Ureter (tissue), 1 donor: ENCODE measurements around the gene METTL25B. TPM values are rescaled to one million over a fixed set of nuclear protein-coding genes. Genes with fewer than 3 reads are reported as not detected.

Experiments
- DNase-seq: peaks from one replicate; pipeline ENCODE4 v3.0.0-alpha.2; 2020; ENCODE audit warnings: low spot score
- total RNA-seq: library from RNA; stranded (reverse); gene quantifications from one replicate; pipeline ENCODE4 v1.2.4, GENCODE V29; 2023
- donor health status: DM: yes; HTN: yes; CAD: no.

METTL25B gene
- total RNA-seq, 1 donor from 2014 or later = 49.5 TPM

- DNase-seq = no peak
These were observed 1.6 kb upstream of the METTL25B start for GRCh38 chr1:156726549-156727226.

DNA sequence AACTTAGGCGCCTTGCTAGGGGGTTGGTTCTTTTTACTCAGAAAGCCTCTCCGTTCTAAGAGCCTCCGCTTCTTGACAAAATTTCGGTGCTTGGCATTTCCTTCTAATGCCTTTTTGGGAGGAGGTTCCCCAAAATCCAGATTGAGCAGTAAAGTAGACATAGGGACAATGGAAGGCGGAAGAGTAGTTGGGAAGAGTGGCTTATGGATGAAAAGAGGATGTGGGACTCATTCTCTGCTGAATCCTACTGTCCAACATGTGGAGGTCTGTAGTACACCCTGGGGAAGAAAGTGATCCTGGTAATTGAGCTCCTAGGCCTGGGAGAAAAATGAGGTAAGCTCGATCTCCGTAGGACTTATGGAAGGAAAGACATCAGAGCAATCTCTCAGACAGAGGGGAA is 777 bp upstream of the METTL25B start:
- DNase-seq = no peak

DNA sequence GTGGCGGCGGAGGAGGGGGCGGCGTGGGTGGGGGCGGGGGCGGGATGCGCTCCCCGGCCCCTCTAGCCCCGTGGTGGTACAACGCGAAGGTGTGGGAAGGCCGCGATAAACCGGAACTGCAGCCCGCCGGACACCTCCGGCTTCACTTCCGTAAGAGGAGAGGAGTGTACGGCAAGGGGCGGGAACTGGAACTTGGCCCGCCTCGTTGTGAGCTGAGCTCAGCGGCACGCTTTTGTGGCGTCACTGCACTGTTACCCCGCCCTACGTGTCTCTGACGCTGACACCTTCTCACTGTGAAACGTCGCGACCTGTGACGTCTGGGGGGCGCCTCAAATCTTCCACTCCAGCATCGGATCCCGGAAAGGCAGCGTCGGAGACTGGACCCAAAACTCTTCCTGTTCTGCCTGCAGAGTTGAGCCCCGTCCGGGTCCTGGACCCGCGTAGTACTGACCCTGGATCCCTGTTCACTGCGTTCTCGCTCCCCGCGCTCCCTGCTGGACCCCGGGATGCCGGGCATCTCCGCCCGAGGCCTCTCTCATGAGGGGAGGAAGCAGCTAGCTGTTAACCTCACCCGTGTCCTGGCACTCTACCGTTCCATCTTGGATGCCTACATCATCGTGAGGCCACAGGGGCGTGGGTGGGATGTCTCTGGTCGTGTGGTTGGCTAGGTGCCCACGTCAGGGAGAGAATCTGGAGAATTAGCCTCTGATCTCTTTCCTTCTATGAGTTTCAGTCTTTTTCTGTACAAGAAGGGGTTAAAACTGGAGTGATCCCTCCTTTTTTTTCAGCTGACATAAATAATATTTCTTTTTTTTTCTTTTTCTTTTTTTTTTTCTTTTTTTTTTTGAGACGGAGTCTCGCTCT is 562 bp downstream of the METTL25B start, which contains the start of gene ISG20L2:
ISG20L2 (minus strand) TSS at position 168 of the 864 bp plus-strand sequence. CDS start 1,114 bp downstream, outside the sequence.
- DNase-seq = peak; percentile 97

DNA sequence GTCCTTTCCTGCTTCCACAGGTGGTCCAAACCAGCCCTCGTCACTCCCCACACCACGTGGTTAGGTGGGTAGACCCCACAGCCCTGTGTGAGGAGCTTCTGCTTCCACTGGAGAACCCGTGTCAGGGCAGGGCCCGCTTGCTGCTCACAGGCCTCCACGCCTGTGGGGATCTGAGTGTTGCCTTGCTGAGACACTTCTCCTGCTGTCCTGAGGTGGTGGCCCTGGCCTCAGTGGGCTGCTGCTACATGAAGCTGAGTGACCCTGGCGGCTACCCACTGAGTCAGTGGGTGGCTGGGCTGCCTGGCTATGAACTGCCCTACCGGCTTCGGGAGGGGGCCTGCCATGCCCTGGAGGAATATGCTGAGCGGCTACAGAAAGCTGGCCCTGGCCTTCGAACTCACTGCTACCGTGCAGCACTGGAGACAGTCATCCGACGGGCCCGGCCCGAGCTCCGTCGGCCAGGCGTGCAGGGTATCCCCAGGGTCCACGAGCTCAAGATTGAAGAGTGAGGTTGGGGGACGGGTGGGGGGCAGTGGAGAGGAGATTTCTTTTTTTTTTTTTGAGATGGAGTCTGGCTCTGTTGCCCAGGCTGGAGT is 5.8 kb downstream of the METTL25B start:
- no peak for DNase-seq

DNA sequence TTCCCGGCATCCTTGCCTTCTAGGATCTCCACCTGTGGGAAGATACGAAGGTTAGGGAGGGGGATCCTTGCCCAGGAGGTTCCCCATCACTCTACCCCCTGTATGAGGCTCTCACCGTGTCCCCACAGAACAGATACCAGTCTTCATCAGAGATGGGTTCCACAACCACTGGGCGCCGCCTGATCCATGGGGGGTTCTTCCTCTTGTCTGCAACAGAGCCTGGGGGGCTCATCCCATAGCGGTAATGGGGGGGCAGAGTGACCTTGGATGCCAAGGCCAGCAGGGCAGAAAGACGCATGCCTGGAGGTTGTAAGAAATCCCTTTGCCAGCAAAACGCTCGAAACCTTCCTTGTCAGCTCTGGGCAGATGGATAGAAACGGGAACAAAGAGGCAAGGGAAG is 10.1 kb downstream of the METTL25B start:
- no peak for DNase-seq

GRCh38 chr1:156738916-156739315 is 10.6 kb downstream of the METTL25B start:
- DNase-seq = no peak

DNA sequence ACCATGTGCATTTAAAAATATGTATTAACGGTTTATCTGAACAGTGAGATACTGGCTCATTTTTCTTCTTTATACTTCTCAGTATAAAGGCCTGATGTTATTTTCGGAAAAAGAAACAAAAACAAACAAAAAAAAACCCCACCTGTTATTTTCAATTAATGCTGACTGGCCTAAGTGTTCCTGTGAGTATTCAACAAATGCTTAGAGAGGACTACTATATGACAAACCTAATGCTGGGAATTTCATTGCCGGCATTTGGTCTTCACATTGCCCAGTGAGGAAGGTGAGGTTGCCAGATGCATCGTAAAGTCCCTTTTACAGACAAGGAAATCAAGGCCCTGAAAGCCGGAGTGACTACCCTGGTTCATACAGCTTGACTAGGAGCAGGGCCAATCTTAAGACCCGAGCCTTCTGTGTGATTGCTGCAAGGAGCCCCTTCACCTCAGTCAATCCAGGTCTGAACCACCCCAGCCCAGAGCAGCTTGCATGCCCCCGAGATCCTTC is 12.0 kb downstream of the METTL25B start:
- DNase-seq = no peak

DNA sequence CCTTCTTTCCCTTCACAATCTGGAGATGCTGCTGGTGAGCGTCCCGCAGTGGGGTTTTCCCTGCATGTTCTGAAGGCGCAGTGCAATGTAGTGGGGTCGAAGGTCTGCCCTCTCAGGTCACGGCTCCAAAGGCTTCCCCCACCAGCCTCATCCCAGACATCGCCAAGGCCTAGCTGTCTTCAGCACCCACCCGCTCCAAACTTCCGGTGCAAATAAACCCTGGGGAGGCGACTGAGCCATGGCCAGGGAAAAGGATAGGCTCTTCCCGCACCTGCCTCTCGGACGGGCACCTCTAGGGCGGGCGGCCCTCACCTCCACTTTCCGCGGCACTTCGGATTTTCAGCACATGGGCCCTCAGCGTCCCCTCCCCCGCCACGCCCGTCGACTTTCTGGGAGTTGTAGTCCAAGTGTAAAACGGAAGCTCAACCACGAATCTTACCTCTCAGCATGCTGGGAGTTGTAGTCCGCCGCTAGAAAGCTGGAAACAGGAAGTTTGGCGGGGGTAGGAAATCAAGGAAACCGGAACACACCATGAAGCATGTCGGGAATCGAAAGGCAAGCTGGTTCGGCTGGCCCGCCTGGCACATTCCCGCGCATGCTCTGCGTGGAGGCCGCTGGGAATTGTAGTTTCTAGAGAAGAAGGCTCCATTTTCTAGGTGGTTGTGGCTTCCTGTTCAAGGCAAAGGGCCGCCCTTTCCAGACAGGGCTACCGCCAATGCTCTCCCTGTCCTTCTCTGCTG is 12.6 kb downstream of the METTL25B start, which contains the start of gene MRPL24:
MRPL24 (minus strand) TSS at position 348 of the 740 bp plus-strand sequence. CDS start 2,384 bp downstream, outside the sequence.
- peak; percentile 98 for DNase-seq

- DNase-seq = no peak
These were observed 13.3 kb downstream of the METTL25B start for GRCh38 chr1:156741481-156741983.

DNA sequence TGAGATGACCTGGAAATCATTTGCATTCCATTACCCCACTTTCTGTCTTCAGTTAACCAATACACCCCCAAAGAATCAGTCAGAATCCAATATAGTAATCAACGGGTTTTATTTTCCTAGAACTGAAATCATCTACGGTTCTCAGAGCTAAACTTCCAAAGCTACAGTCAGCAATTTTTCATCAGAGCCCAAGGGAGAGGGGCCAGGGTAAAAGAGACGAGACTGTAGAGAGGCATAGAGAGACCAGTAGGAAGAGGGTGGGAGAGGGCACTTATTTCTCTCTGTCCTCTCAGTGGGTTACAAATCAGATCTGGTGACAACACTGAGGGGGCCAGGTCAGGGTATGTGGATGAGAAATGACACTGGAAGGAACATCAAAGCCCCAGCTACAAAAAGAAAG is 13.7 kb downstream of the METTL25B start:
- no peak for DNase-seq

DNA sequence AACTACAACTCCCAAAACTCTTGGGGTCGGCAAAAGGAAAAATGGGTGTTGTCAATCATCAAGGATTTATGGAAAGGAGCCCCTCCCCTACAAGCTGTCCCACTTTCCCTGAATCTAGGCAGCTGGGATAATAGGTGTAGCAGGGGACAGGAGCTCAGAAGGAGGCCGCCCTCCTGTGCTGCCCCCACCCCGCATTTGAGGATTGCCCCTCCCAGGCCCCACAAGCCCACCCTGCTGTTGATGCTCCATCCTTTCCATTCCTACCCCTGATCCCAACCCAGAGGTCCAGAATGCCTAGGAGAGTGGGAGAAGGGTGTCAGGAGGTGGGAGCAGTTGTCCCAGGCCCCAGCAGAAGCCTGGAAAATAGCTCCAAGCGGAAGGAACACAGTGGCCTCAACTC is 14.5 kb downstream of the METTL25B start:
- DNase-seq = no peak

GRCh38 chr1:156743367-156744302 is 15.4 kb downstream of the METTL25B start:
- no peak for DNase-seq

DNA sequence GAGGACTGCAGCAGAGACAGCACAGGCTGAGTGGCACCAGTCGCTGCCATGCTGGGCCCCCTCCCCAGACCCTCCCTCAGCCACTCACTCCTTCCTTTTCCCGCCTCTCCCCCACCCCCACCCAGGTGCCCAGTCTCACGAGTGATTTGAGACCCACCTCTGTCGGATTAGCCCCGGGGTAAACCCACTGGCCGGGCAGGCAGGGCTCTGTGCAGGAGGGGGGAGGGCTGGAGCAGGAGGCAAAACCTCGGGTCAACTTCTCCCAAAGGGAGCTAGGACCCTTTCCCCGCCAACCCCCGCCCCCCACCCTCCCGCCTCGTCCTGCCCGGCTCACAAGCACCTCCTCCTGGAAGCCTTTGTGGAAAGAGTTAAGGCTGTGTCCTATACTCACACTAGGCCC is 16.1 kb downstream of the METTL25B start:
- DNase-seq = no peak

DNA sequence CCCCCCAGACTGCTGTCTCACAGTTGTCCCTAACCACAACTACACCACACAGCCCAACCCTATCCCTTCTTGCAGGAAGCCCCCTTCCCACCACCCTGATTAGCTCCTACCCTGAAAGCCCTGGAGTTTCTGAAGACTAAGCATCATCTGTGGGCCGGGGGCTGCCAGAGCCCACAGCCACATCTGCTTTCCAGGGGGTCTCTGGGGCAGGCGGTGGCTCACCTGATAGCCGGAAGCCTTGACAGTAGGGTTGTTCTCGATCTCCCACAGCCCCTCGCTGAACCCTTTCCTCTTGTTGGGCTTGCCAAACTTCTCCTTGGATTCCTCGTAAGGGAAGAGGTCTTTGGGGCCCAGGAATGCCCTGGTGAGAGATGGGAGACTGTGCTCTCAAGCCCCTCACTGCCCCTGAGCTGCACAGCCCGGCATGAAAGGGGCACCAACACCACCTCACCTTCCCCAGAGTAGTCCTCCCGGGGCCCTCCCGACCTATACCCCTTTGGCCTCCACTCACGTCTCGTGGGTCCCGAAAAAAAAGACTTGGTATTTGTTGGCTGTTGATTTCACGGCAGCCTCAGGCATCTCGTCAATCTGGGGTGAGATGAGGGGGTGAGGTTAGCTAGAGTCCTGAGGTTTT is 16.6 kb downstream of the METTL25B start:
- DNase-seq = no peak

DNA sequence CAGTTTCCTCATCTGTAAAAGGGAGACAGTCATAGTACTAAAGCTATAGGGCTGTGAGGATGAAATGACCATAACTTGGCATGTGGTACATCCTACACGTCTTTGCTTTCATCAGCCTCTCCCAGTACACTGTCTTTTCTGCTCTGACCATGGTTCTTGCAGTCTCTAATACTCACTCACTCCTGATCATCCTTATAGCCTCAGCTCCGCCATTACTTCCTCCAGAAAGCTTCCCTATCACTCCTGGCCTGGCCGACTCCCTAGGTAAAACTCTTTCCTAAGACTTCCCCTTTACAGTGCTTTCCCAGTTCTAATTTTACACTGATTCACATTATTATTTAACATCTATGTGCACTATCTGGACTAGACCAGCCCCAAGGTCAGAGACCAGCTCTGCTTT is 17.6 kb downstream of the METTL25B start:
- no peak for DNase-seq

- no peak for DNase-seq
These were observed 18.1 kb downstream of the METTL25B start for GRCh38 chr1:156746406-156746727.

DNA sequence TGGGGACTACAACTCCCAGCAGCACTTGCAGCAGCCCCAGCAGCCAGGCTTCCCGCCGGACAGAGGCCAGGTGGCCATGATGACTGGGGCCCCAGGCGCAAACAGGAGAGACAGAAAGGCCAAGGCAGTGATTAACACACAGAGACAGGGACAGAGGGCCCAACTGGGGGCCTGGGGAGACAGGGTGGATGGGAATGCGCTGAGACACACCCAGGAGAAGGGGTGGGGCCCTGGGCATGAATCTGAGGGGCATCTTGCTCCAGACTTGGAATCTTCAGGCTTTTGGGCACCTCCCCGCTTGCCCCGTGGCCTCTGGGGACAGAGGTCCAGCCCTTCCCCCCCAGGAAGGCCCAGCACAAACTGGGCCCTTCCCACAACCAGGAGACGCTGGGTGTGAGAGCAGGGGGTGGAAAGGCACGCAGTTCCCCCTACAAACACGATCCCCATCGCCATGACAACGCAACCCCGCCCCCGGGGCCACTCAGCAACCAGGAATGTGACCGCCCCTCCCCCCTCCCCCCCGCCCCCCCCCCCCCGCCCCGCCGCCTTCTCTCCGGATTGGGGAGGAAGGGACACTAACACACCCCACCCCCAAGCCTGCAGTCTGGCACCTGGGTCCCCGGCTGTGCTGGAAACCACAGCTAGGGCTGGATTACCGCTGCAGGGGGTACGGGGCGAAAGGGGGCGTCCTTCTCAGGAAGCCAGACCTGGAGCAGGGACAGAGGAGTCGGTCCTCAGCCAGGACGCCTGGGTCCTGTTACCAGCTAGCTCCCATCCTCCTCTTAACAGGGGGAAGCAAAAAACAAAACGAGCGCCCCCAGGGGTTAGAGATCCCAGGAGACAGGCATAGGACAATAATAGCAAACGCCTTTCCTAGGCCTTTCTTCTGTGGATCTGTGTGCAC is 18.7 kb downstream of the METTL25B start:
- DNase-seq = peak; percentile 88

DNA sequence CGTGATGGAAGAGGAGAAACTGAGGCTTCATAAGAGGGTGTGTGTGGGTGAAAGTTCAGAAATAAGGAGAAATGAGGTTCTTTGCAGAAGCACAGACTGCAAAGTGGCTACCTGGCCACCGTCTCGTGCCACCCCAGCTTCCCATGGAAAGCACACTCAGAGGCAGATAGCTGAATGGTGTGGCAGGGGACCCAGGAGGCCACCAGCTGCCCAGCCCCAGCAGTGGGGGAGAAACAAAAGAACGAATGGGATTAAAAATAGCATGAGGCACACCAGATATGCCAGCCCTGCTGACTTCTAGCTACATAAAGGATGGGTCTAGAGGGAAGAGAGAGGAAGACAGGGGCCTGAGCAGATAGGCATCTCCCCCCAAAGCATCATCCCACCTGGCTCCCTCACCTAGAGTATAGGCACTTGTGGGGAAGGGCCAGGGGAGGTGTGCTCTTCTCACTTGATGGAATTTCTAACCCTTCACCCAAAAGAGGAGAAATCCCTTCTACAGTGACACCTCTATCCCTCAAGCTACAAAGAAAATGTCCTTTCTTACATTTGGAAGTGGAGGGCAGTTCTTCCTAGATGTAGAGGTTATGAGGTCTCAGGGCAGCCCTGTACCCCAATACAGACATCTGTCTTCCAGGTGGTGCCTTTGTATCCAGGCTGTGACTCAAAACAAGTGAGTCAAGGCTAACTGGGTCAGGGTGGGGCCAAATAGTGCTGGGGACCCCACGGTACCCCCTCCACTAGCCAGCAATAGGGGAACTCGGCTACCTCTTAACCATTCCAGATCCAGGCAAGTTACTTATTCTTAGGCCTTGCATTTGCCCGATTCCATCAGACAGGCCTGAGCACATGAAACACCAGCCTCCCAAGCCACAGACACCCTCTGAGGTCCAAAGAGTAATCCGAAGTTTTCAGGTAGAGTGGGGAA is 19.7 kb downstream of the METTL25B start:
- no peak for DNase-seq
